HepG2 (cell line): ENCODE measurements around the gene KANSL3. TPM values are rescaled to one million over a fixed set of nuclear protein-coding genes. Genes with fewer than 3 reads are reported as not detected.
A peak's percentile ranks its signal among the peaks of the same experiment; 100 is the strongest.

Experiments used
- AGO1 ChIP-seq: fragments of 200-400 bp; formaldehyde crosslinking; IDR thresholded peaks from 2 replicates; pipeline ENCODE4 v1.6.1; 2017; ENCODE audit warnings: mild to moderate bottlenecking, low read depth, low read length, moderate library complexity; ENCODE audit not compliant: poor library complexity, severe bottlenecking
- ATF3 ChIP-seq: sonication (generic); formaldehyde crosslinking; IDR thresholded peaks from 2 replicates; pipeline ENCODE4 v1.4.0; 2020; ENCODE audit warnings: missing genetic modification reagents
- ATF7 ChIP-seq, 2 experiments: fragments of 450-650 bp in 1 of 2; sonication (generic) in 1 of 2; formaldehyde crosslinking in 1 of 2; IDR thresholded peaks; 2 replicates each; pipeline versions ENCODE4 v1.4.0 to v1.6.1; 2016 to 2020; ENCODE audit warnings: antibody characterized with exemption in 1 of 2, mild to moderate bottlenecking in 1 of 2, missing genetic modification reagents in 1 of 2
- CERS6 ChIP-seq: sonication (generic); formaldehyde crosslinking; IDR thresholded peaks from 2 replicates; pipeline ENCODE4 v1.5.0; 2020; ENCODE audit warnings: missing genetic modification reagents
- EP300 ChIP-seq, 3 experiments: sonication (generic) in 1 of 3; formaldehyde crosslinking in 1 of 3; IDR thresholded peaks; 2 replicates each; pipeline versions ENCODE4 v1.5.1 to v1.6.1; 2011 to 2020; ENCODE audit warnings: low read depth in 2 of 3, low read length in 2 of 3, borderline replicate concordance in 1 of 3, improper control_type of control experiment in 1 of 3, mild to moderate bottlenecking in 1 of 3, missing genetic modification reagents in 1 of 3, moderate library complexity in 1 of 3
- JUNB ChIP-seq: sonication (generic); formaldehyde crosslinking; IDR thresholded peaks from 2 replicates; pipeline ENCODE4 v1.8.0; 2022; ENCODE audit warnings: missing genetic modification reagents, mild to moderate bottlenecking, borderline replicate concordance
- MAFG ChIP-seq: sonication (generic); formaldehyde crosslinking; IDR thresholded peaks from 2 replicates; pipeline ENCODE4 v1.5.1; 2020; ENCODE audit warnings: mild to moderate bottlenecking, missing genetic modification reagents
- PLSCR1 ChIP-seq: sonication (generic); formaldehyde crosslinking; IDR thresholded peaks from 2 replicates; pipeline ENCODE4 v1.5.0; 2020; ENCODE audit warnings: missing genetic modification reagents, mild to moderate bottlenecking, borderline replicate concordance
- POLR2AphosphoS5 ChIP-seq: IDR thresholded peaks from 2 replicates; pipeline ENCODE4 v1.6.1; 2012; ENCODE audit warnings: low read depth, low read length
- REPIN1 ChIP-seq: sonication (generic); formaldehyde crosslinking; IDR thresholded peaks from 2 replicates; pipeline ENCODE4 v1.8.0; 2022; ENCODE audit warnings: missing genetic modification reagents, low read depth, mild to moderate bottlenecking, borderline replicate concordance
- SAFB2 ChIP-seq: sonication (generic); formaldehyde crosslinking; IDR thresholded peaks from 2 replicates; pipeline ENCODE4 v1.5.1; 2020; ENCODE audit warnings: missing genetic modification reagents, low read depth, mild to moderate bottlenecking, borderline replicate concordance
- SP2 ChIP-seq: sonication (generic); formaldehyde crosslinking; IDR thresholded peaks from 2 replicates; pipeline ENCODE4 v1.5.1; 2020; ENCODE audit warnings: mild to moderate bottlenecking, missing genetic modification reagents
- THRA ChIP-seq: sonication (generic); formaldehyde crosslinking; IDR thresholded peaks from 2 replicates; pipeline ENCODE4 v1.4.0; 2020; ENCODE audit warnings: missing genetic modification reagents, borderline replicate concordance
- YEATS2 ChIP-seq: sonication (generic); formaldehyde crosslinking; IDR thresholded peaks from 2 replicates; pipeline ENCODE4 v1.4.0; 2020; ENCODE audit warnings: missing genetic modification reagents, borderline replicate concordance
- ZNF296 ChIP-seq: sonication (generic); formaldehyde crosslinking; conservative IDR thresholded peaks from 2 replicates; pipeline ENCODE4 v1.5.0; 2020; ENCODE audit warnings: mild to moderate bottlenecking, missing genetic modification reagents
- ZNF607 ChIP-seq: sonication (generic); formaldehyde crosslinking; IDR thresholded peaks from 2 replicates; pipeline ENCODE4 v1.5.1; 2020; ENCODE audit warnings: missing genetic modification reagents, mild to moderate bottlenecking, borderline replicate concordance
- ZNF672 ChIP-seq: sonication (generic); formaldehyde crosslinking; IDR thresholded peaks from 2 replicates; pipeline ENCODE4 v1.8.1; 2022; ENCODE audit warnings: missing genetic modification reagents
- ZNF687 ChIP-seq: sonication (generic); formaldehyde crosslinking; IDR thresholded peaks from 2 replicates; pipeline ENCODE4 v1.5.1; 2020; ENCODE audit warnings: mild to moderate bottlenecking, missing genetic modification reagents, moderate library complexity
- ZSCAN21 ChIP-seq: sonication (generic); formaldehyde crosslinking; IDR thresholded peaks from 2 replicates; pipeline ENCODE4 v1.8.0; 2022; ENCODE audit warnings: mild to moderate bottlenecking, missing genetic modification reagents, moderate library complexity, borderline replicate concordance
- polyA plus RNA-seq, 8 experiments: library from polyadenylated mRNA; depleted of rRNA in 3 of 8; stranded (reverse) in 7 of 8; unstranded in 1 of 8; fragments of >200 nt; fragmentation: Illumina TruSeq in 4 of 8; extraction: Trizol in 4 of 8; gene quantifications; 2 replicates each; pipeline versions ENCODE4 v1.2.1 to v1.2.3, GENCODE V29; 2011 to 2016; ENCODE audit warnings: low read depth in 4 of 8, missing spikeins in 1 of 8, mixed read lengths in 1 of 8; ENCODE audit not compliant: insufficient read depth in 1 of 8
- total RNA-seq, 5 experiments: library from RNA; depleted of rRNA; stranded (reverse); fragments of >200 nt; fragmentation: Illumina TruSeq; extraction: Trizol; gene quantifications; 2 replicates each; pipeline ENCODE4 v1.2.3, GENCODE V29; 2016; ENCODE audit warnings: low read depth in 1 of 5

The KANSL3 gene
- total and polyA plus RNA-seq, 2 of the 13 experiments (the other 11 are each of a cell fraction or from before 2014, with no cell fraction given) = 20.8 to 37.3 TPM

GRCh38 chr2:96685577-96686459, 47.7 kb upstream of the KANSL3 start (continued):
- TF ChIP-seq THRA (CRISPR knock-in tag) = peak; percentile 86
- no peak for TF ChIP-seq POLR2AphosphoS5
- TF ChIP-seq MAFG (CRISPR knock-in tag) = no peak
- peak; percentile 73 for TF ChIP-seq ZNF296
- no peak for TF ChIP-seq CERS6 (CRISPR knock-in tag)
- TF ChIP-seq JUNB (CRISPR knock-in tag) = no peak
- TF ChIP-seq YEATS2 (CRISPR knock-in tag) = peak; percentile 28; the same call in 1 of the 2 replicates
- TF ChIP-seq REPIN1 = 0 out of 2 replicates have a peak, but pooled peaks have one; percentile 40
- no peak; the same call in 1 of the 2 replicates for TF ChIP-seq ZNF607 (CRISPR knock-in tag)
- TF ChIP-seq SP2 = no peak
- no peak for TF ChIP-seq EP300 (IDR thresholded peaks at IDR 0.05; ENCODE audit: low read depth in 2 of 2, low read length in 2 of 2)
- 0 out of 2 replicates have a peak, but pooled peaks have one; percentile 25 for TF ChIP-seq EP300 (CRISPR knock-in tag; IDR thresholded peaks at IDR 0.05; ENCODE audit: borderline replicate concordance)
- no peak; the same call in 1 of the 2 replicates for TF ChIP-seq ATF7 (IDR thresholded peaks at IDR 0.05)
- TF ChIP-seq ATF7 (CRISPR knock-in tag; IDR thresholded peaks at IDR 0.05) = peak; percentile 91
- peak; percentile 76 for TF ChIP-seq AGO1
- no peak; the same call in 1 of the 2 replicates for TF ChIP-seq ATF3 (CRISPR knock-in tag)
- no peak for TF ChIP-seq PLSCR1
- TF ChIP-seq ZNF672 = no peak
- peak; percentile 93 for TF ChIP-seq ZNF687 (CRISPR knock-in tag)
- TF ChIP-seq ZSCAN21 = peak; percentile 91; the same call in 1 of the 2 replicates
- no peak for TF ChIP-seq SAFB2
